ENCODE data around the gene ZNRF1.
"Not testable (repeated sequence)": the region's sequence is repeated elsewhere in the genome, so short reads cannot be mapped to it uniquely, and the experiment has no call there.

ZNRF1 gene

DNA sequence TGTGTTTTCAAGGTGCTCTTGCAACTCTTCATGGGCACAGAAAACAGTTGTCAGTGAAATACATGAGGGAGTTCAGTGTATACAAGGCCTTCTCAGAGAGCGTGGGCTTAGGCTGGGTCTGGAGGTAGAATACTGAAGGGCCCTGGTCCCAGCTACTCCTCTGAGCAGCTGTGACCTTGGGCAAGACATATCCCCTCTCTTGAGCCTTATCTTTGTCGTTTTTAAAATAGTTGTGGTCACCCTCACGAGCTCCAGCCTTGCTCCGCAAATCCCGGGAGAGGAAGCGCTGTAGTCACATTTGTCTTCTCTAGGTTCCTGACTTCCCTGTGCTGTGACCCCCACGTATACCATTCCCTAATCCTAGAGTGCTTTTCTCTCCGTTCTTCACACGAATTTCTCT is 3.6 kb downstream of the ZNRF1 start:
- DNase-seq: no peak

GRCh38 chr16:75003931-75004330 is 5.1 kb downstream of the ZNRF1 start:
- no peak for DNase-seq

DNA sequence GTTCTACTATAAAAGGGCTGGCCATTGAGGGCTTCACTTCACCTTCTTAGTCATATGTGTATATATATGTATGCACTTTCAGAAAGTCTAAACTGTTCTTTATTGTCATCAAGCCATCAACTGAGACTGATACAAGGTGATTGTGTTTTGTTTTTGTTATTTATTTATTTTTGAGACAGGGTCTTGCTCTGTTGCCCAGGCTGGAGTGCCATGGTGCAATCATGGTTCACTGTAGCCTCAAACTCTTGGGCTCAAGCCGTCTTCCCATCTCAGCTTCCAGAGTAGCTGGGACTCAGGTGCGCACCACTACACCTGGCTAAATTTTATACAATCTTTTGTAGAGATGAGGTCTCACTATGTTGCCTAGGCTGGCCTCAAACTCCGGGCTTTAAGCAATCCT is 5.6 kb downstream of the ZNRF1 start:
- DNase-seq: no peak

DNA sequence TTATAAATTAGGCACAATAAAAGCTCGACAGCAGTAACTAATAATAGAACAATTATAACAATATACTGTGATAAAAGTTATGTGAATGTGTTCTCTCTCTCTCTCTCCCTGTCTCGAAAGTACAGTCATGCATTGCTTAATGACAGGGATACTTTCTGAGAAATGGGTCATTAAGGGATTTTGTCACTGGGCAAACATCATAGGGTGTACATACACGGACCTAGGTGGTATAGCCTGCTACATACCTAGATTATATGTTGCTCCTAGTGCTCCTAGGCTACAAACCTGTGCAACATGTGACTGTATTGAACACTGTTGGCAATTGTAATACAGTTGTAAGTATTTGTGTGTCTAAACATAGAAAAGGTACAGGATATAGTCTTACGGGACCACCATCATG is 6.9 kb downstream of the ZNRF1 start:
- DNase-seq: no peak

- no peak for DNase-seq
These were observed 8.6 kb downstream of the ZNRF1 start for GRCh38 chr16:75007443-75007842.

DNA sequence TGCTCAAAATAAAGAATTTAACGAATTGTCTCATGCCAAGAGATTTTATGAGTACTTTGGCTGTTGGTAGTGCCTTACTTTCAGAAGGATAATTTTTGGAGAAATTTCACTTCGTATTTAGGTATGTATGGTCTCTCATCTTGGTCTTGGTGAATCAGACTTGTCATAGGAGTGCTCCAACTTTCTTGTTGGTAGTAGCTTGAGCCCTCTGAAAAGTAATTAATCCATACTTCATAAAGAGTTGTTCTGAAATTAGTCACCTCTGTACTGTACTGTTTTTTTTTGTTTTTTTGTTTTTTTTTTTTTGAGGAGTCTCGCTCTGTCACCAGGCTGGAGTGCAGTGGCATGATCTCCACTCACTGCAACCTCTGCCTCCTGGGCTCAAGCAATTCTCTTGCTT is 11.6 kb downstream of the ZNRF1 start:
- DNase-seq: no peak

GRCh38 chr16:75011634-75012307 is 12.9 kb downstream of the ZNRF1 start:
- DNase-seq: peak; percentile 43 to 62

- DNase-seq: no peak
These were observed 13.7 kb downstream of the ZNRF1 start for GRCh38 chr16:75012380-75013081.

GRCh38 chr16:75013123-75013522 is 14.3 kb downstream of the ZNRF1 start:
- DNase-seq: not testable (repeated sequence)

DNA sequence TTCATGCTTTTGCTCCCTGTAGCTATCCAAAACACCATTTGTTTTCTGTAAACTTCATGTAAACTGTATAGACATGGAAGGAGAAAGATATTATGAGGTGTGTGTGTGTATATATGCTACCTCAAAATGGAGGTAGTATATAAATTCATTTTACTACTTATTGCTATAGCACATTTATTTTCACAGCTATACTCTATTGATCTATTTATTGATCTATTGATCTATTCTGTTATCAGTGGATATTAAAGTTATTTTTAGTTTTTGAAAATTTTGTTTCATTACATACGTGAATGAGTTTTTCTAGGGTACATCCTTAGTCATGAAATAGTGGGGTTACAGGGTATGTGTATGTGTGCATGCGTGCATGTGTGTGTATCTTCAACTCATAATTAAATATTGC is 15.5 kb downstream of the ZNRF1 start:
- no peak for DNase-seq

- not testable (repeated sequence) for DNase-seq
These were observed 17.7 kb downstream of the ZNRF1 start for GRCh38 chr16:75016451-75017081.

GRCh38 chr16:75017670-75018525 is 19.1 kb downstream of the ZNRF1 start:
- no peak for DNase-seq

- no peak for DNase-seq
These were observed 20.2 kb downstream of the ZNRF1 start for GRCh38 chr16:75019007-75019406.

DNA sequence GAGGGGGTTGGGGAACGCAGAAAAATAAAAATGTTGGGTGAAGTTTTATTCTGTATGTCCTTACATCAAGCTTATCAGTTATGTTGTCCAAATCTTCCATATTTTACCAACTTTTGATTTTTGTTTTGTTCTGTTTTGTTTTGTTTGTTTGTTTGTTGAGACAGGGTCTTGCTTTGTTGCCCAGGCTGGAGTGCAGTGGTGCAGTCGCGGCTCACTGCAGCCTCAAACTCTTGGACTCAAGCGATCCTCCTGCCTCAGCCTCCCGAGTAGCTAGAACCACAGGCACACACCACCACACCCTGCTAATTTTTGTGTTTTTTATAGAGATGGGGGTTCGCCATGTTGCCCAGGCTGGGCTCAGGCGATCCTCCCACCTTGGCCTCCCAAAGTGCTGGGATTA is 20.8 kb downstream of the ZNRF1 start:
- no peak for DNase-seq

- no peak for DNase-seq
These were observed 22.6 kb downstream of the ZNRF1 start for GRCh38 chr16:75021410-75021809.

DNA sequence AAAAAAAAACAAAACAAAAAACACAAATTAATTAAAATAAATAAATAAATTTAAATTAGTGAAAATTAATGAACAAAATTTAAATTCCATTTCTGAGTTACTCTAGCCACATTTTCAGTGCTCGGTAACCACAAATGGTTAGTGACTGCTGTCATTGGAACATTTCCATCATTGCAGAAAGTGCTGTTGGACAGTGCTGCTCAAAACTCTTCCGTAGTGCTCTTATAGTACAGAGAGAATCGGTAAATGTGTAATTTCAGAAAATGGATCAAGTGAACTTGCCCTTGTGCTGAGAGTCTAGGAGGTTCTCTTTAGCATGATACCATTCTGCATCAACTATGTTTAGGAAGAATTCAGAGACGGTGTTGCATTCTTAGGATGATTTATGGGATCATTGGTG is 23.7 kb downstream of the ZNRF1 start:
- no peak for DNase-seq

DNA sequence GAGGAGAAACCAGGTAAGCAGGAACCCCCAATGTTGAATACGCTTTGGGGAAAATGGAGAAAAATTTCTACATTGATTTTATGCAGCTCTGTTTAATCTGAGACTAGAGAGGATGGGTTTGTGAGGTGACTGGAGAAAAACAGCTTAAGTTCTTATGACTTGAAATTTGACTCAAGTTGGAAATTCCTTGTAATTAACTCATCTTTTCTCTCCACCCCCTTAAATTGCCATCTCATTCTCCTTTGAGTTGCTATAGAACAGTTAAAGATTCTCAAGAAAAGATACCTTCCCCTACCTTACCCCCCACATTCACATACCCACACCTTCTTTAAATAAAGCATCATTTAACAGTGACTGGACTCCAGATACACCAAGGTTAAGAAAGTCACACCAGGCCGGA is 24.2 kb downstream of the ZNRF1 start:
- DNase-seq: no peak

GRCh38 chr16:75024182-75024581 is 25.4 kb downstream of the ZNRF1 start:
- no peak for DNase-seq

DNA sequence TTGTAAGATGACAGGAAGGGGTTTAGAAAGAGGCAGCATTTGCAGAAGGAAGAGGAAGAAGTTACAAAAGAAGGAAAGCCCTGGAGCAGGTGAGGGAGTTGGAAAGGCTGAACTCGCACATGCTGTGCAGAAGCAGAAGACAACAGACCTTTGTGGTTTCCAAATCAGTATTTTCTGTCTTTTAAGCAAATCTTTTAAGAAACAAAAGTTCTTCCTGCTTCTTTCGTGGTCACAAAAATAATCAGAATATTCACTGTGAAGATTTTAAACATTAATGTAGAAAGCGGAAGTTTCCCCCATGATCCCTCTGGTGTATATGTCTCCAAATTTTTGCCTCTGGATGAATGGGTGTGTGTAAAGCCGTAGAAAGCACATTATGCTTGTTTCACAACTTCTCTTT is 25.8 kb downstream of the ZNRF1 start:
- no peak for DNase-seq

GRCh38 chr16:75025761-75026160 is 26.9 kb downstream of the ZNRF1 start:
- DNase-seq: no peak

DNA sequence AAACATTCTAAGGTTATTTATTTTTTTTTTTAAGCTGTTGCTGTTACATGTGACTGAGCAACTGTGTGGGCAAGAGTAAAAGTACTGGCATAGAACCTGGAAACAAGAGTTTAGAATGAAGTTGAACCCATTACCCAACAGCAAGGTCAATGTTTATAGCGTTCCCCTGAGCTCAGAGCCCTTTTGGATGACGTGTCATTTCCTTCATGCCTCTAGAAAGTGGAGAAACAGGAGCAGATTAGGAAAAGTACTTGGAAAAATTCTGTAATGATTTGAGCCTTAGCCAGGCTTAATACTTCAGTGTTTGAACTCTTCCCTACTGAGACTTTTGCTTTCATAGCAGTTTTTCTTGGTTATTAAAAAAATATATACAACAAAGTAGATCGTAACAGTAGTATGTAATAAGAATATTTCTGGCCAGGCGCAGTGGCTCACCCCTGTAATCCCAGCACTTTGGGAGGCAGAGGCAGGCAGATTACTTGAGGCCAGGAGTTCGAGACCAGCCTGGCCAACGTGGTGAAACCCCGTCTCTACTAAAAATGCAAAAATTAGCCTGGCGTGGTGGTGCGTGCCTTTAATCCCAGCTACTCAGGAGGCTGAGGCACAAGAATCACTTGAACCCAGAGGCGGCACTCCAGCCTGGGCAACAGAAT is 27.5 kb downstream of the ZNRF1 start:
- not testable (repeated sequence) for DNase-seq

- no peak for DNase-seq
These were observed 28.1 kb downstream of the ZNRF1 start for GRCh38 chr16:75026892-75027391.
